ENCODE data around the gene ARID4B. TPM values are rescaled to one million over a fixed set of nuclear protein-coding genes. Genes with fewer than 3 reads are reported as not detected.
"Not testable (repeated sequence)": the region's sequence is repeated elsewhere in the genome, so short reads cannot be mapped to it uniquely, and the experiment has no call there.

The ARID4B gene
- total RNA-seq, 2 experiments from 2014 or later, result 31.7 to 34.2 TPM

DNA sequence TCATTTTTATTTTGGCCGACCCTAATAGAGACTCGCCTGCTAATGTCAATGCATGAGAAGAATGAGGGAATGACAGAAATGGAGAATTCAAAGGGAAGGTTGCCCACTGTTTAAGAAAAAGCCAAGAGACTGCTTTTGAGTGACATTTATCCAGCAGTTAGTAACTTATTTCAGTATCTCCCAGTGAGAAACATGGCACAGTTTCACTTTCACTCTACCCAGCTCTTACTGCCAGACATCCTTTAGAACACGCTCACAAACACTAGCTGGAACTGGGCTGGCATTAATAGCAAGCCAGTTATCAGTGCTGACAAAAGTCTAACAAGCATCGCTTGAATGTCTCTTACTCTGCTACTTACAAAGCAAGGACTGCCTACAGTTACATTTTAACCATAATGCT lies 8.9 kb upstream of the ARID4B start:
- POLR2A ChIA-PET, result no interaction called here

DNA sequence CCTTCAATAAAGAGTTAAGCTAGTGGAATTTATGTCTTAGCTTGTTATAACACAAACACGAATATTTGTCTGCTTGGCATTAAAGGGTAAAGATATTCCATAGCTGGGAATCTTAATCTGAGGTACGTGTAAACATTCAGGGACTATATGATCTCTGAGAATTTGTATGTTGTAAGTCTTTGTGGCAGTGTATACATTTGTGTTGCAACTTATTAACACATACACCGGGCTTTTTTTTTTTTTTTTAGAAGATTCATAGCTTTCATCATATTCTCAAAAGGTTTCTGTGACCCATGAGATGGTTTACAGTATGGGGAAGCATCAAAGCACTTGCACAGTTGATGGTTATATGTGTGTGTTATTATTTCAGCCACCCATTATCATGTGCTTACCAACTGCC lies 3.4 kb upstream of the ARID4B start:
- ChIA-PET CTCF (no interaction called here), POLR2A (no interaction called here)

More for the DNA sequence above, 8.9 kb upstream of the ARID4B start:
- CTCF ChIA-PET, result interaction anchor here (0.6 kb wide), 1 partner anchor 79 kb away, joined by 3 read pairs; no protein-coding TSS in a partner anchor

DNA sequence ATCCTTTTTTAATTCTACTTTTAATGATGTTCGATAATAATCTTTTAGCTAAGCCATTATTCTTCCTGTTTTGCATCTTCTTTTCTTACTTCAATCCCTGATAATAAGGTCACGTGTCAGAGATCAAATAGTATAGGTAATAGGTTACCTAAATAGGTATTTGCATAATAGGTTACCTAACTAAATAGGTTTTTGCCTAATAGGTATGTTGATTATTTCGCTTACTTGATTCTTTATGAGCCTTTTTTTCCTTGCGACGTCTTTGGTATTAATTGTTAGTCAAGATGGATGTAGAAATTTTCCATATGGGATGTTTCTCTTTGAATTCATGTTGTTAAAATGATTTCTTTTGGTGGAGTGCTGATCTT lies 2.9 kb upstream of the ARID4B start:
- CTCF ChIA-PET, result no interaction called here
- POLR2A ChIA-PET, result no interaction called here

DNA sequence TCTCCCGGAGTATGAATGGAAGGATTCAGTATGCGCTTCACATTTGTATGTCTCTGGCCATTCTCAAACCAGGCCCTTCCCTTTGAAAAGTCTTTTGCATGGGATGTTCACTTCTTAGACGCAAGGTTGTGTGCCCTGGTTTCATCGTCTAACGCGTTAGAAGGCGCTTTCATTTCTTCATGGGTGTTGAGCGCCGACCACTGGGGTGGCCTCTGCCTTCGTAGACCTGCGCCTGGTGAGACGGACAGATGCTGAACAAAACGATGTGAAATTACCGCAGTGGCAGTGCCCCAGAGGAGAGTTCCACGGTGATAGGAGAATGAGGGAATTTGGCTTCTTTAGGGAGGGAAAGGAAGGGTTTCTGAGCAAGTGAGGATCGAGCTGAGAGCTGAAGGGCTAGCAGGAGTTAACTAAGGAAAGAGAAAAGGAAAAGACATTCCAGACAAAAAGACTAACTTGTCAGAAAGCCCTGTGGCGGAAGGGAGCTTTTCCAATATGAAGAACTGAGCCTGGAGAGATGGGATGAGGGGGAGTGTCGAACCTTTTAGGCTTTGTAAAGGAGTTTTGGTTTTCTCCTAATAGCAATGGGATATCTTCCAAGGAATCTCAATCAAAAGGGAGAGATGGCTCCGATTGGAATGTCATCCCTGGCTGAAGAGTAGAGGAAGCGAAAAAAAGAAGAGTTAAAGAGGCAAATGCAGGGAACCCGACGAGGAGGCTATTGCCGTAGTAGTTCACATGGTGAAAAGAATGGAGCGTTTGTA lies 1.3 kb upstream of the ARID4B start:
- ChIA-PET CTCF (interaction anchor here (0.9 to 1.1 kb wide), 5 partner anchors 28 to 175 kb away, joined by 3 to 4 read pairs (median 3); partner anchors contain the start of gene B3GALNT2), POLR2A (interaction anchor here (0.7 to 1.8 kb wide), 3 partner anchors 15 to 176 kb away, joined by 3 to 5 read pairs (median 4); partner anchors contain the start of gene B3GALNT2)

DNA sequence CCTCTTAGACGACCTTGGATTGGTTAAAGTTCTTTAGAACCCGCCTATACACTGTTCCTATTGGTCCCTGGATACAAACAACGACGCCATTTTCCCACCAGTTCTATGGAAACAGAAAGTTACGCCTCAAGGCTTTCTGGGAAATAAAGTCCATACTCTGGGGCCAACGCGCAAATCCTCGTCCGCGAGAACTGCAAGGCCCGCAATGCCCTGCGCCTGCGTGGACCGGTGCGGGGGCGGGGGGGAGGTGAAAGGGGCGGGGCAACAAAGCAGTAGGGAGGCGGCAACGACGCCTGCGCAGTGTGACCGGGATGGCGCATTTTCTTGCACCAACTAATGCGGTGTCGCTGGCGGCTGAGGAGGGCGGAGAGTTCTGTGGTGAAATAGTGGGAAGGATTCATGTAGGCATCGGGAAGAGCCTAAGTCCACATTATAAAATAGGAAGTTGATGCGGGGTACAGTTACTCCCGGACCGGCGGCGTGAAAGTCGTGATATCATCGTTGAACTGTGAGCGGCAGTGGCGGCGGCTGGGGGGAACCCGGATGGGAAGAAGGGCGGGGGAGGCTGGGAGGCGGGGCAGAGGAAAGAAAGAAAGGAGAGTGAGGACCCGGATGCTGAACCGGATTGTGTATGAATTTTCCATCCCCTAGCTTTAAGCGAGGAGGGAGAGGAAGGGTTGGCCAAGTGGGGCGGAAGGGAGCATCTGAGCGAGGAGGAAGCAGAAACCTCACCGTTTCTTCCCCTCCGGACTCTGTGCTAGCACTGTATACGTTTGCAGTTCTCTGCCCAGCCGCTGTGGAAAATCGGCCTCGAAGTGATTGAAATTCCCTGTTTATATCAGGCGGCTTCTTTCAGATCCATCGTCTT lies 526 bp upstream of the ARID4B start, which contains the start of gene GGPS1:
Gene GGPS1, plus strand, starts transcription at position 300 of the 868 bp plus-strand sequence. CDS start 6,695 bp downstream, outside the sequence.
- CTCF ChIA-PET, result interaction anchor here (0.9 to 1.0 kb wide), 2 partner anchors 56 to 176 kb away, joined by 3 read pairs; partner anchors contain the start of gene B3GALNT2
- POLR2A ChIA-PET, result interaction anchor here (0.6 to 1.8 kb wide), 5 partner anchors 14 to 201 kb away, joined by 3 to 5 read pairs (median 4); partner anchors contain the start of genes B3GALNT2 and TBCE

DNA sequence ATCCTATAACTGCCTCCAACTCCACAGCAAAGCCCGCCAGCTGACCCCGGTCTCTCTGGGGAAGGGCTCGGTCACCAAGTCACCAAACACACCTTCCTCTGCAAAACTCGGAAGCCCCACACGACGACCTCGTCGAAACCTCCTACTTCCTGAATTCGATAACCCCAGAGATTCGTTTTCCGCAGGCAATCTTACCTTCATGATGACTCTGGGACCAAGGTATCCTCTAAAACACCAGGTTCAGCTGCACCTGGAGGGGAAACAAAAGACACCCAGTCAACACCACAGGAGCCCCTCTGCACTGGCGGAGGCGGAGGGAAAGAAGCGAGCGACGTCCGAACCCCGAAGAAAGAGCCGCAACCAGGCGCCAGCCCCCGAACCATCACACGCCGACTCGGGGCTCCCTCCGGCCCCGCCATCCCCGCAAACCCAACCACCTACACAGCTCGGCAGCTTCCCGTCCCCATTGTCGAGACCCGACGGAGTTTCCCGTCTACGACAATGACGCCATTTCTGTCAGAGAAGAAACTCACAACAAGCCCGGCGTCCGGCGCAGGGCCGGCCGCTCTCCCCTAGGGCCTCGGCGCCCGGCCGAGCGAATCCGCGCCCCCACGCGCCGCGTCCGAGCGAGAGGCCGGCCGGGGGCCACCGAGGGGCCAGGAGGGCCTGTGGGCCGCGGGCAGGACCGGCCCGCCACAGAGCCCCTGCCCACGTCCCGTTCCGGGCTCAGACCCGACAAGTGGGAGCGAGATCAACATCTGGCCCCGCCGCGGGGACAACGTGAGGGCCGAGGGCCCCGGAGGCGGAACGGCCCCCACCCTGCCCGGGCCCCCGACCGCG lies 1.0 kb downstream of the ARID4B start:
- ChIA-PET CTCF (interaction anchor here (0.7 to 0.9 kb wide), 2 partner anchors 58 to 178 kb away, joined by 3 read pairs; partner anchors contain the start of gene B3GALNT2), POLR2A (no interaction called here)

DNA sequence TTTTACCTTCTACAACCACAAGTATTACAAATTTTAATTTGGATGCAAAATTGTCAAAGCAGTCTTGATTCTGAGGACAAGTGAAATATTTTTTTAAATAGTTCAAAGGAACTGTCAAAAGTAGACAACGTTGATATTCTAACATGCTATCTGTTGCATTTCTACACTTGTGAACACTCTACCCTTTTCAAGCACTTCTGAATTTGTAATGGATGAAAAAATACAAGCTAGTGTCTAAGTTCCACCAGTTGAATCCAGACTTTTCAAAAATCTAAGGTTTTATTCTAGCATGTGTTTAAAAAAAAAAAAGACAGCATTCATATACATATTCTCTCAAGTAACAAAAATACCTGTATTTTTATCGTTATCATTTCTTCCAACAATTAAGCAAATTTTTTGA lies 2.1 kb downstream of the ARID4B start:
- CTCF ChIA-PET, result interaction anchor here (1.3 kb wide), 1 partner anchor 41 kb away, joined by 3 read pairs; the partner anchor contains the start of gene TBCE
- POLR2A ChIA-PET, result no interaction called here

DNA sequence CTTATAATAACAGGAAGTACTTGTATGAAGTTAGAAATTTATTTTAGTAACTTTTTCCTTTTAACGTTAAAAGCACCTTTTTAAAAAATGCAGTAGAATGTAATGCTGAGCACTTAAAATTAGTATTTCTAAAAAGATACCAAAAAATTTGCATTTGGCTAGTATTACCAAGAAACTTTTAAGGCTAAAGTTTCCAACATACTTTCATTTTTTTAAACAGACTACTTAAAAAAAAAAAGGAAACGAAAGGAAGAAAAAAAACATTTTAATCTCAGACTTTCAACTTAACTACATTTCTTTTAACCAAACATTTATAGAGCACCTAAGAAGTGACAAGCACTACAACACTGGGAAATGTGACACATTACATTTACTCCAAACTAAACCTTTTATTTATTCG lies 2.8 kb downstream of the ARID4B start:
- ChIA-PET POLR2A (no interaction called here), CTCF (interaction anchor here (0.6 to 1.3 kb wide), 3 partner anchors 22 to 88 kb away, joined by 3 read pairs; partner anchors contain the start of gene TBCE)

GRCh38 chr1:235324296-235324695 lies 3.7 kb downstream of the ARID4B start:
- ChIA-PET POLR2A (interaction anchor here (0.6 kb wide), 1 partner anchor 56 kb away, joined by 3 read pairs; no protein-coding TSS in a partner anchor), CTCF (interaction anchor here (1.1 kb wide), 1 partner anchor 21 kb away, joined by 3 read pairs; no protein-coding TSS in a partner anchor)

DNA sequence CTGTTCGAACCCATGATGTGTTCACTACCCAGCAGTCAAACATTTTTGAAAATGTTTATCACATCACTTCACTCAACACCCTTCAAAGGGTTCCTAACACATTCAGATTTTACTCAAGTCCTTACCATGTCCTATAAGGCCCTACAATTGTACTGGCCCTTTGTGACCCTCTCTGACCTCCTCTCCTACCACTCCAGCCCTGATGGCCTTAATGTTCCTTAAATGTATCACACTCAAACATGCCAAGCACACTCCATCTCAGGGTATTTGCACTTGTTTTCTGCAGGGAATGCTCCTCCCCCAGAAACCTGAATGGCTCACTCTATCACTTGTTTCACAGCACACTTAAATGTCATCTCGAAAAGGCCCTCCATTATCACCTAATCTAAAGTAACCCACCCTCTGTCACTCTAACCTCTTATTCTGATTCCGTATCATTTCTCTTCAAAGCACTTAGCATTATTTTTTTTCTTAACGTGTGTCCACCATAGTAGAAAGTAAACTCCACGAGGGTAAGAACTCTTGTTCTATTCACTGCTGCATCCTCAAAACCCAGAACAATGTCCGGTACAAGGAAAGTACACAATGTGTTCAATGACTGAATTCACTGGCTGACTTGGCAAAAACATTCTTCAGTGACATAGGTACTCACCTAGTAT lies 7.3 kb downstream of the ARID4B start:
- ChIA-PET POLR2A (no interaction called here), CTCF (no interaction called here)

DNA sequence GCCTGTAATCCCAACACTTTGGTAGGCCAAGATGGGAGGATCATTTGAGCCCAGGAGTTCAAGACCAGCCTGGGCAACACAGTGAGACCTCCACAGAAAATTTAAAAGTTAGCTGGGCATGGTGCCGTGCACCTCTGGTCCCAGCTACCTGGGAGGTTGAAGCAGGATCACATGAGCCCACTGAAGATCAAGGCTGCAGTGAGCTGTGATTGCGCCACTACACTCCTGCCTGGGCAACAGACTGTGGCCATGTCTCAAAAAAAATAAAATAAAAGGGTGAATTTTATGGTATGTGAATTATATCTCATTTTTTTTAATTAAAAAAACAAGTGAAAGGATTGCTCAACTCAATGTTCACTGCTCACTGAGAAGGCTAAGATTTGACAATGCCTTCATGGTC lies 8.7 kb downstream of the ARID4B start:
- ChIA-PET POLR2A (no interaction called here), CTCF (interaction anchor here (0.5 to 0.7 kb wide), 2 partner anchors 158 to 687 kb away, joined by 3 to 4 read pairs; no protein-coding TSS in a partner anchor)

DNA sequence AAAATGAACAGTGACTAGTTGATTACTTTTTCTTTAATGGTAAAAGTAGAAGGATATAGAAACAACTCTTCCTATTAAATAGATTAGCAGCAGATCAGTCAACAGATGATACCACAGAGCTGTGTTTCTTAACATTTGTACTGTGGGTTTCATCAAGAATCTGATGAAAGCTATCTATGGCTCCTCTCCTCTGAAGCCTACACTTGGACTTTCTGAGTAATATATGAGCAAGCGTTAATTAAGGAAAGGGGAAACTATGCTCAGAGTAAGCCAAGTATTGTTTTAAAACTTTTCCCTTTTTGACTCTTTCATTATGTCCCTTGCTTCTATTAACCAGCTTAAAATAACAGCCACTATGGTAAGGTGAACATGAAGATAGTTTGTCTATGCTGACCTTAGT lies 10.8 kb downstream of the ARID4B start:
- ChIA-PET POLR2A (no interaction called here), CTCF (interaction anchor here (0.5 to 0.9 kb wide), 2 partner anchors 12 to 103 kb away, joined by 3 read pairs; no protein-coding TSS in a partner anchor)

DNA sequence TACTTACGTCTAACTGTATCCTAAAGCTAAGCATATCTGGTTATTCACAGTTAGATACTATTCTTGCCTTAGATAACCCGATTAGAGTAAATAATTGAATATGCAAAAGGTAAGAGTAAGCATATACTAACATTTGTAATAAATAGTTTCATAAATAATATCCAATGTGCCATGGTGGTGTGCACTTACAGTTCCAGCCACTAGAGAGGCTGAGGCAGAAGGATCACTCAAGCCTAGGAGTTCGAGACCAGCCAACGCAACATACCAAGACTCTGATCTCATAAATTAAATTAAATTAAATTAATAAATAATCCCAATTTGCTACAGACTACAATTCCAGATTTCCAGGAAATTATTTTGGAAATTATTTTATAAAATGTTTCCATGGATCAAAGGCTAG lies 12.2 kb downstream of the ARID4B start:
- ChIA-PET POLR2A (no interaction called here), CTCF (no interaction called here)

DNA sequence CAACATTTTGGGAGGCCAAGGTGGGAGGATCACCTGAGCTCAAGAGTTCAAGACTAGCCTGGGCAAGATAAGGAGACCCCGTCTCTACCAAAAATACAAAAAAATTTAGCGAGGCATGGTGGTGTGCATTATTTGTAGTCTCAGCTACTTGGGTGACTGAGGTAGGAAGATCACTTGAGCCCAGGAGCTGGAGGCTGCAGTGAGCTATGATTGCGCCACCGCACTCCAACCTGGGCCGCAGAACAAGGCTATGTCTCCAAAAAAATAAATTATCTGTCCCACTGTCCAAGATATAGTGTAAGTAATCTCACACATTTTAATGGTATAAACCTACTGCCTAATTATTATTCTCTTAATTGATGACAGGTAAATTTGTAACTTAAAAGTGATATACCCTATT lies 12.8 kb downstream of the ARID4B start:
- ChIA-PET CTCF (no interaction called here), POLR2A (no interaction called here)

DNA sequence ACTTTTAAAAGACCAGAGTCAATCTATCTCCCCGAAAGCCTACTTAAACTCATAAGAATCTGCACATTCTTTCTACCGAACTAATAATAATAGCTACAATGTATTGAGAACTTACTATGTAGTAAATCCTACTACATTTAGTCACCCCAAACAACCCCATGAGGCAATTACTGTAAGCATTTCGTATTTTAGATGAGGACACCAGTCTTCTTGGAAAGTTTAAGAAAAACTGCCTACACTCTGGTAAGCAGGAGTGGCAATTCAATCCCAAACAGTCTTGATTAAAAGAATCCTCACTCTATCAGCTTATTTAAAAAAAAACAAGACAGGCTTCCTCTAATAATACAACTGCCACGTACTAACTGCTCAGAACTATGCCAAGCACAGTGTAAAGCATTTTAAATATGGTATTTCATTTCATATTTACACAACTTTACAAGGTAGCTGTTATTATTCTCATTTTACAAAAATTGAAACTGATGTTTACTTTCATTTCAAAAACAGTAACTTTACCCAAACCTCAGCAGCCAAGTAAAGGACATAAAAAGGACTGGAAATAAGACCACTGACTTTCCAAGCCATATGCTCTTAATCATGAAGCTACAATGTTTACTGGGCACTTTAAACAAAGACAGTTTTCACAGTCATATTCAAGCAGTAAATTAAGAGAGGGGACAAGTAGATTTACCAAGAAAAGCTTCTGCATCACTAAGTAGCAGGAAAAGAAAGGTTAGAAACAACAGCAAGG lies 13.9 kb downstream of the ARID4B start:
- POLR2A ChIA-PET, result interaction anchor here (1.3 kb wide), 1 partner anchor 14 kb away, joined by 5 read pairs; the partner anchor contains the start of genes ARID4B and GGPS1
- CTCF ChIA-PET, result interaction anchor here (1.0 kb wide), 1 partner anchor 102 kb away, joined by 7 read pairs; no protein-coding TSS in a partner anchor

- POLR2A ChIA-PET, result no interaction called here
- CTCF ChIA-PET, result no interaction called here
Measured at GRCh38 chr1:235313262-235313661, 14.7 kb downstream of the ARID4B start.

DNA sequence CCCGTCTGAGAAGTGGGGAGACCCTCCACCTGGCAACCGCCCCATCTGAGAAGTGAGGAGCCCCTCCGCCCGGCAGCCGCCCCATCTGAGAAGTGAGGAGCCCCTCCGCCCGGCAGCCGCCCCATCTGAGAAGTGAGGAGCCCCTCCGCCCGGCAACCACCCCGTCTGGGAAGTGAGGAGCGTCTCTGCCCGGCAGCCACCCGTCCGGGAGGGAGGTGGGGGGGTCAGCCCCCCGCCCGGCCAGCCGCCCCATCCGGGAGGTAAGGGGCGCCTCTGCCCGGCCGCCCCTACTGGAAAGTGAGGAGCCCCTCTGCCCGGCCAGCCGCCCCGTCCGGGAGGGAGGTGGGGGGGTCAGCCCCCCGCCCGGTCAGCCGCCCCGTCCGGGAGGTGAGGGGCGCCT lies 18.8 kb downstream of the ARID4B start:
- POLR2A ChIA-PET, CTCF ChIA-PET: not testable (repeated sequence)

Measured in activated CD8-positive, alpha-beta memory T cell treated with anti-CD3 and anti-CD28 coated beads for 36 hours (primary cell).